ENCODE data around the gene ZBTB2.

Gene ZBTB2

DNA sequence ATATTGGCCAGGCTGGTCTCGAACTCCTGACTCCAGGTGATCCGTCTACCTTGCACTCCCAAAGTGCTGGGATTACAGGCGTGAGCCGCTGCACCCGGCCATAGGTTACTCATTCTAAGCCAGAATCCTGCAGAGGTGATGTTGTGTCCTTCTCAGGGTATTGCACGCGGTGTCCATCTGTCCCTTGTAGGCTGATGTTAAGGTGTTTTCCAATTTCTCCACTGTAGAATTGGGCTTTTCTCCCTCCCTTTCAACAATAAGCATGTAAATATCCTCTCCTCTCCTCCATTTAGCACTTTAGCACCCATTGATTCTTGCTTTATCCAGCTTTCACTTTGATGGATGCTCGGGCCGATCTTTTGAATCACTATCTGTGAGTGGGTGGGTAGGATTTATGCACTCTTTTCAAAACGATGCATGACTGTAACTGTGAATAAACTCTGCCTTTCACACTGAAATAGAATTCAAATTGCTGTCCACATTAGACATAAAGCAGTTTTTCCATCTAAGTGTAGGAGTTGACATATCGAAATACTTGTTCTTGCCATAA lies 52.6 kb downstream of the ZBTB2 start:
- no peak overlapping the region for H3K4me2 ChIP-seq (ENCODE audit: low read length)
- H3K4me3 ChIP-seq (ENCODE audit: low read depth, low read length, poor library complexity, severe bottlenecking), result no peak overlapping the region
- no peak for TF ChIP-seq EZH2 (IDR thresholded peaks at IDR 0.05; ENCODE audit: borderline replicate concordance, low read length)
- TF ChIP-seq, protein P1, sequence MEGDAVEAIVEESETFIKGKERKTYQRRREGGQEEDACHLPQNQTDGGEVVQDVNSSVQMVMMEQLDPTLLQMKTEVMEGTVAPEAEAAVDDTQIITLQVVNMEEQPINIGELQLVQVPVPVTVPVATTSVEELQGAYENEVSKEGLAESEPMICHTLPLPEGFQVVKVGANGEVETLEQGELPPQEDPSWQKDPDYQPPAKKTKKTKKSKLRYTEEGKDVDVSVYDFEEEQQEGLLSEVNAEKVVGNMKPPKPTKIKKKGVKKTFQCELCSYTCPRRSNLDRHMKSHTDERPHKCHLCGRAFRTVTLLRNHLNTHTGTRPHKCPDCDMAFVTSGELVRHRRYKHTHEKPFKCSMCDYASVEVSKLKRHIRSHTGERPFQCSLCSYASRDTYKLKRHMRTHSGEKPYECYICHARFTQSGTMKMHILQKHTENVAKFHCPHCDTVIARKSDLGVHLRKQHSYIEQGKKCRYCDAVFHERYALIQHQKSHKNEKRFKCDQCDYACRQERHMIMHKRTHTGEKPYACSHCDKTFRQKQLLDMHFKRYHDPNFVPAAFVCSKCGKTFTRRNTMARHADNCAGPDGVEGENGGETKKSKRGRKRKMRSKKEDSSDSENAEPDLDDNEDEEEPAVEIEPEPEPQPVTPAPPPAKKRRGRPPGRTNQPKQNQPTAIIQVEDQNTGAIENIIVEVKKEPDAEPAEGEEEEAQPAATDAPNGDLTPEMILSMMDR (IDR thresholded peaks at IDR 0.05; ENCODE audit: low read length), result no peak
- H2AFZ ChIP-seq (ENCODE audit: low read length), result no peak overlapping the region
- H3K9me3 ChIP-seq (ENCODE audit: low read length), result no peaks in the 10 kb centered on the region
- H3F3A ChIP-seq (ENCODE audit: insufficient read depth, low read length), result no peaks in the 10 kb centered on the region
- H3K9ac ChIP-seq (ENCODE audit: low read length), result no peak overlapping the region
- no peaks in the 10 kb centered on the region for H3K79me2 ChIP-seq (ENCODE audit: insufficient read depth, low read length)
- no peaks in the 10 kb centered on the region for H3K9me2 ChIP-seq (ENCODE audit: low read depth, low read length)
- H4K20me1 ChIP-seq (ENCODE audit: insufficient read depth, low read length), result no peaks in the 10 kb centered on the region
- H3K27me3 ChIP-seq (ENCODE audit: insufficient read depth, low read length), result no peaks in the 10 kb centered on the region
- H3K36me3 ChIP-seq (ENCODE audit: insufficient read depth, low read length), result no peaks in the 10 kb centered on the region
- no peak overlapping the region for H3K27ac ChIP-seq (ENCODE audit: low read depth, low read length, poor library complexity, severe bottlenecking)
- H3K4me1 ChIP-seq (ENCODE audit: insufficient read depth, low read length, severe bottlenecking), result no peaks in the 10 kb centered on the region

DNA sequence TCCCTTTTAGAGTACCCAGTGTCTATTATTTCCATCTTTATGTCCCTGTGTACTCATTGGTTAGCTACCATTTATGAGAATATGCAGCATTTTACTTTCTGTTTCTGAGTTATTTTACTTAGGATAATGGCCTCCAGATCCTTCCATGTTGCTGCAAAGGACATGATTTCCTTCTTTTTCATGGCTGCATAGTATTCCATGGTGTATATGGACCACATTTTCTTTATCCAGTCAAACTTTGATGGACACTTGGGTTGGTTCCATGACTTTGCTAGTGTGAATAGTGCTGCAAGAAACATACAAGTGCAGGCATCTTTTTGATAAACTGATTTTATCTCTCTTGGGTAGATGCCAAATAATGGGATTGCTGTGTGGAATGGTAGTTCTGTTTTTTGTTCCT lies 55.4 kb downstream of the ZBTB2 start:
- Histone ChIP-seq H2AFZ (ENCODE audit: low read length) (no peak overlapping the region), H3K9me3 (ENCODE audit: low read length) (no peaks in the 10 kb centered on the region), H3K27me3 (ENCODE audit: insufficient read depth, low read length) (no peaks in the 10 kb centered on the region), H4K20me1 (ENCODE audit: insufficient read depth, low read length) (no peaks in the 10 kb centered on the region), H3K9ac (ENCODE audit: low read length) (no peak overlapping the region), H3K27ac (ENCODE audit: low read depth, low read length, poor library complexity, severe bottlenecking) (no peak overlapping the region), H3K4me1 (ENCODE audit: insufficient read depth, low read length, severe bottlenecking) (no peaks in the 10 kb centered on the region), H3K4me3 (ENCODE audit: low read depth, low read length, poor library complexity, severe bottlenecking) (no peak overlapping the region), H3K9me2 (ENCODE audit: low read depth, low read length) (no peaks in the 10 kb centered on the region), H3K79me2 (ENCODE audit: insufficient read depth, low read length) (no peaks in the 10 kb centered on the region), H3K4me2 (ENCODE audit: low read length) (no peak overlapping the region), H3F3A (ENCODE audit: insufficient read depth, low read length) (no peaks in the 10 kb centered on the region), H3K36me3 (ENCODE audit: insufficient read depth, low read length) (no peaks in the 10 kb centered on the region)
- TF ChIP-seq EZH2 (IDR thresholded peaks at IDR 0.05; ENCODE audit: borderline replicate concordance, low read length), result no peak
- TF ChIP-seq, protein P1 (IDR thresholded peaks at IDR 0.05; ENCODE audit: low read length), result no peak

DNA sequence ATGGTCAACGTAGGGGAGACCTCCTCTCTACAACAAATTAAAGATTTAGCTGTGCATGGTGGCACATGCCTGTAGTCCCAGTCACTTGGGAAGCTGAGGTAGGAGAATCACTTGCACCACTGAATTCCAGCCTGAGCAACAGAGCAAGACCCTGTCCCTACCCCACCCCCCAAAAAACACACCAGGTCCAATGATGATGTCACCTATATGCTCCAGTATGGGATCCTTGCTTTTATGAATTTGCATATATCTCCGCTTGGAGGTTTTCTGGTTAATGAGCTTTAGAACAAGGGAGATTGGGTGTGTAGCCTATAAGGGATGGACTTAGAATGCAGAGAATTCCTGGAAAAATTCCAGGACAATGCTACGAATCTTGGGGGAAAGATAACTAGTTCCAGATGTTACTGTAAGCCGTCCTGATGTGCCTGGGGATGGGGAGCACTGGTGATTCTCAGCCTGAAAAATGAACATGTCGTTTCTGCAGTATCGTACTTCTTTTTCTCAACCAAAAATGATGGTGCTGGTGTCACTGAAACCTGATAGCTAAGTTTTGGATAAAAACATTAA lies 61.1 kb downstream of the ZBTB2 start:
- Histone ChIP-seq H3K27ac (ENCODE audit: low read depth, low read length, poor library complexity, severe bottlenecking) (no peak overlapping the region), H2AFZ (ENCODE audit: low read length) (no peak overlapping the region), H4K20me1 (ENCODE audit: insufficient read depth, low read length) (no peaks in the 10 kb centered on the region), H3K36me3 (ENCODE audit: insufficient read depth, low read length) (no peaks in the 10 kb centered on the region), H3K79me2 (ENCODE audit: insufficient read depth, low read length) (no peaks in the 10 kb centered on the region), H3F3A (ENCODE audit: insufficient read depth, low read length) (no peaks in the 10 kb centered on the region), H3K9ac (ENCODE audit: low read length) (no peak overlapping the region), H3K9me2 (ENCODE audit: low read depth, low read length) (no peaks in the 10 kb centered on the region), H3K4me3 (ENCODE audit: low read depth, low read length, poor library complexity, severe bottlenecking) (no peak overlapping the region), H3K4me1 (ENCODE audit: insufficient read depth, low read length, severe bottlenecking) (peaks cover 8% of the 10 kb centered on the region), H3K4me2 (ENCODE audit: low read length) (no peak overlapping the region), H3K27me3 (ENCODE audit: insufficient read depth, low read length) (no peaks in the 10 kb centered on the region), H3K9me3 (ENCODE audit: low read length) (no peaks in the 10 kb centered on the region)
- TF ChIP-seq, protein P1 (IDR thresholded peaks at IDR 0.05; ENCODE audit: low read length), result no peak
- no peak for TF ChIP-seq EZH2 (IDR thresholded peaks at IDR 0.05; ENCODE audit: borderline replicate concordance, low read length)

All from OCI-LY1 (cell line).